Cerebellar cortex (tissue), 1 donor: ENCODE data around the gene LTA4H.
"Not testable (repeated sequence)": the region's sequence is repeated elsewhere in the genome, so short reads cannot be mapped to it uniquely, and the experiment has no call there.

Source experiments
- DNase-seq: peaks from one replicate; pipeline ENCODE4 v3.0.0-alpha.2; 2015; ENCODE audit warnings: low spot score

The LTA4H gene

GRCh38 chr12:96035283-96036236 lies at the start of gene LTA4H:
Gene LTA4H (minus strand): TSS chr12:96035587. CDS start chr12:96035519, 68 bp downstream.
- DNase-seq, result peak; percentile 99

GRCh38 chr12:96084624-96085023 lies 49.2 kb upstream of the LTA4H start:
- DNase-seq, result no peak

GRCh38 chr12:96083020-96083719 lies 47.8 kb upstream of the LTA4H start:
- no peak for DNase-seq

- no peak for DNase-seq
Measured at GRCh38 chr12:96081596-96081995, 46.2 kb upstream of the LTA4H start.

- DNase-seq, result peak; percentile 84
Measured at GRCh38 chr12:96078231-96079135, 43.1 kb upstream of the LTA4H start.

- DNase-seq, result no peak
Measured at GRCh38 chr12:96077081-96077480, 41.7 kb upstream of the LTA4H start.

- DNase-seq, result no peak
Measured at GRCh38 chr12:96075560-96075959, 40.2 kb upstream of the LTA4H start.

GRCh38 chr12:96073346-96074330 lies 38.3 kb upstream of the LTA4H start:
- DNase-seq, result no peak

GRCh38 chr12:96070670-96071279 lies 35.4 kb upstream of the LTA4H start:
- DNase-seq, result peak; percentile 97

- DNase-seq, result no peak
Measured at GRCh38 chr12:96069511-96070231, 34.3 kb upstream of the LTA4H start.

- no peak for DNase-seq
Measured at GRCh38 chr12:96068636-96069035, 33.2 kb upstream of the LTA4H start.

GRCh38 chr12:96068111-96068510 lies 32.7 kb upstream of the LTA4H start:
- DNase-seq, result no peak

- not testable (repeated sequence) for DNase-seq
Measured at GRCh38 chr12:96065776-96066175, 30.4 kb upstream of the LTA4H start.

- no peak for DNase-seq
Measured at GRCh38 chr12:96064966-96065365, 29.6 kb upstream of the LTA4H start.

- DNase-seq, result no peak
Measured at GRCh38 chr12:96064271-96064670, 28.9 kb upstream of the LTA4H start.

GRCh38 chr12:96063046-96063445 lies 27.7 kb upstream of the LTA4H start:
- DNase-seq, result no peak

GRCh38 chr12:96061864-96062453 lies 26.6 kb upstream of the LTA4H start:
- peak; percentile 89 for DNase-seq

- no peak for DNase-seq
Measured at GRCh38 chr12:96061323-96061722, 25.9 kb upstream of the LTA4H start.

GRCh38 chr12:96060041-96060440 lies 24.7 kb upstream of the LTA4H start:
- no peak for DNase-seq
